Transverse colon (tissue), 4 donors: ENCODE results near the gene RBM22.

ENCODE experiments used
- POLR2A ChIP-seq: fragments of 450-650 bp; IDR thresholded peaks from one replicate; pipeline ENCODE4 v1.6.1; 2016; ENCODE audit warnings: antibody characterized with exemption, mild to moderate bottlenecking, moderate library complexity
- POLR2AphosphoS5 ChIP-seq, 3 donors: sonication (generic); formaldehyde crosslinking; IDR thresholded peaks; one replicate each; pipeline ENCODE4 v1.6.1; 2016; ENCODE audit warnings: antibody characterized with exemption in 3 of 3
- TF ChIP-seq, protein P1 (sequence below), 5 experiments: fragments of 200-600 bp in 3 of 5; fragments of 450-650 bp in 2 of 5; sonication (generic) in 3 of 5; IDR thresholded peaks; 1 replicate in 2 of 5; 2 replicates in 3 of 5; pipeline ENCODE4 v1.5.1; 2016 to 2017; ENCODE audit warnings: antibody characterized with exemption in 5 of 5, inconsistent platforms in 3 of 5, mild to moderate bottlenecking in 2 of 5, moderate library complexity in 1 of 5

DNA sequence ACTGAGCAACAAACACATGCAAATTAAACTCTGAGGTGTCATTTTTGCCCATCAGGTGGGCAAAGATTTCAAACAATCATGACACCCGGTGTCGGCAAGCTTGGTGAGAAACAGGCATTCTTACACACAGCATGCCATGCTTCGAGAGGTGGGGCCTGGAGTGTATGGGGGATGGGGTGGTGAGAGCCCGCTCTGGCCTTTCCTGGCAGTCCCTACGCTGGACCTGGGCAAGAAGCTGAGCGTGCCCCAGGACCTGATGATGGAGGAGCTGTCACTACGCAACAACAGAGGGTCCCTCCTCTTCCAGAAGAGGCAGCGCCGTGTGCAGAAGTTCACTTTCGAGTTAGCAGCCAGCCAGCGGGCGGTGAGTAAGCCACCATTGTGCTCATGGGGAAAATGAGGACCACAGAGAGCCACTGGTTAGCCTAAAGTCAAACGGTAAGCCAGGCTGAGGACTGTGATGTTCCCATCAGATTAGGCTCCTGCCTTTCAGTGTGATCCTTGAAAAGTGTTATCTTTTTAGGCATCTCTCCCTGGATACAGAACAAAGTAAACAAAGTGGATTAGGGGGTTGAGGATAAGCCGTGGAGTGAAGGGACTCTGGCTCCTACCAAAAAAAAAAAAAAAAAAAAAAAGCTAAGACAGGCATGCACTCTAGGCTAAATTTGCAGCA is 30.5 kb downstream of the RBM22 start:
- TF ChIP-seq, protein P1, sequence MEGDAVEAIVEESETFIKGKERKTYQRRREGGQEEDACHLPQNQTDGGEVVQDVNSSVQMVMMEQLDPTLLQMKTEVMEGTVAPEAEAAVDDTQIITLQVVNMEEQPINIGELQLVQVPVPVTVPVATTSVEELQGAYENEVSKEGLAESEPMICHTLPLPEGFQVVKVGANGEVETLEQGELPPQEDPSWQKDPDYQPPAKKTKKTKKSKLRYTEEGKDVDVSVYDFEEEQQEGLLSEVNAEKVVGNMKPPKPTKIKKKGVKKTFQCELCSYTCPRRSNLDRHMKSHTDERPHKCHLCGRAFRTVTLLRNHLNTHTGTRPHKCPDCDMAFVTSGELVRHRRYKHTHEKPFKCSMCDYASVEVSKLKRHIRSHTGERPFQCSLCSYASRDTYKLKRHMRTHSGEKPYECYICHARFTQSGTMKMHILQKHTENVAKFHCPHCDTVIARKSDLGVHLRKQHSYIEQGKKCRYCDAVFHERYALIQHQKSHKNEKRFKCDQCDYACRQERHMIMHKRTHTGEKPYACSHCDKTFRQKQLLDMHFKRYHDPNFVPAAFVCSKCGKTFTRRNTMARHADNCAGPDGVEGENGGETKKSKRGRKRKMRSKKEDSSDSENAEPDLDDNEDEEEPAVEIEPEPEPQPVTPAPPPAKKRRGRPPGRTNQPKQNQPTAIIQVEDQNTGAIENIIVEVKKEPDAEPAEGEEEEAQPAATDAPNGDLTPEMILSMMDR (IDR thresholded peaks at IDR 0.05), result no peak
- TF ChIP-seq POLR2AphosphoS5 (IDR thresholded peaks at IDR 0.05) (no peak), POLR2A (no peak)
